SK-N-SH (cell line): Measurements from ENCODE around the gene HLA-DPB1. TPM values are rescaled to one million over a fixed set of nuclear protein-coding genes. Genes with fewer than 3 reads are reported as not detected.

Experiments used
- CTCF ChIA-PET: fragments of 300-600, 350-600 bp; formaldehyde crosslinking; extraction: SDS; loops from one replicate; lab custom pipeline; 2021; lab: Yijun Ruan, JAX
- POLR2A ChIA-PET: fragments of 350-600 bp; sonication (Branson Sonifier 250); formaldehyde crosslinking; extraction: SDS; loops from one replicate; lab custom pipeline; 2020; ENCODE audit warnings: antibody characterized with exemption, inconsistent platforms; lab: Yijun Ruan, JAX
- DNase-seq: peaks from one replicate; pipeline ENCODE4 v3.0.0; 2012
- H2AFZ ChIP-seq: fragments of 200-600 bp; sonication (generic); 2 replicates; pipeline ENCODE4 v1.8.1; 2016; ENCODE audit warnings: antibody characterized with exemption, mild to moderate bottlenecking, low read depth
- H3F3A ChIP-seq: fragments of 200-600 bp; sonication (generic); replicated peaks from 2 replicates; pipeline ENCODE3; 2016; ENCODE audit warnings: antibody characterized with exemption, mild to moderate bottlenecking; ENCODE audit not compliant: insufficient read depth
- H3K27ac ChIP-seq, 2 experiments: fragments of 200-500 bp in 1 of 2; fragments of 200-600 bp in 1 of 2; sonication (Bioruptor generic) in 1 of 2; sonication (generic), shearing (Covaris generic) in 1 of 2; 2 replicates each; pipeline versions ENCODE4 v1.5.1 to v1.6.1; 2014 to 2016; ENCODE audit warnings: low read depth in 2 of 2, inconsistent platforms in 1 of 2, low read length in 1 of 2, mild to moderate bottlenecking in 1 of 2, mixed read lengths in 1 of 2
- H3K27me3 ChIP-seq: fragments of 200-600 bp; sonication (generic), shearing (Covaris generic); 2 replicates; pipeline ENCODE4 v1.6.1; 2016; ENCODE audit warnings: mixed run types; ENCODE audit not compliant: insufficient read depth
- H3K36me3 ChIP-seq, 2 experiments: fragments of 200-500 bp in 1 of 2; fragments of 200-600 bp in 1 of 2; sonication (Bioruptor generic) in 1 of 2; sonication (generic) in 1 of 2; replicated peaks in 1 of 2; 2 replicates each; pipeline versions ENCODE3 to v1.5.1; 2014 to 2016; ENCODE audit warnings: low read length in 1 of 2, mild to moderate bottlenecking in 1 of 2; ENCODE audit not compliant: insufficient read depth in 2 of 2, control insufficient read depth in 1 of 2
- H3K4me1 ChIP-seq, 2 experiments: fragments of 200-500 bp in 1 of 2; fragments of 200-600 bp in 1 of 2; sonication (Bioruptor generic) in 1 of 2; sonication (generic), shearing (Covaris generic) in 1 of 2; 2 replicates each; pipeline versions ENCODE4 v1.5.1 to v1.6.1; 2014 to 2016; ENCODE audit warnings: low read depth in 1 of 2, low read length in 1 of 2, mixed run types in 1 of 2; ENCODE audit not compliant: insufficient read depth in 2 of 2, control insufficient read depth in 1 of 2
- H3K4me2 ChIP-seq: fragments of 200-600 bp; sonication (generic), shearing (Covaris generic); 2 replicates; pipeline ENCODE4 v1.6.1; 2017; ENCODE audit warnings: mixed run types
- H3K4me3 ChIP-seq, 2 experiments: fragments of 200-500 bp in 1 of 2; fragments of 200-600 bp in 1 of 2; sonication (Bioruptor generic) in 1 of 2; sonication (generic), shearing (Covaris generic) in 1 of 2; 2 replicates each; pipeline versions ENCODE4 v1.5.1 to v1.8.1; 2014 to 2016; ENCODE audit warnings: low read depth in 2 of 2, inconsistent platforms in 1 of 2, low read length in 1 of 2, mild to moderate bottlenecking in 1 of 2, mixed read lengths in 1 of 2, moderate library complexity in 1 of 2
- H3K79me2 ChIP-seq: fragments of 200-600 bp; sonication (generic); 2 replicates; pipeline ENCODE4 v1.8.1; 2017; ENCODE audit warnings: mild to moderate bottlenecking; ENCODE audit not compliant: insufficient read depth
- H3K9ac ChIP-seq: fragments of 200-600 bp; sonication (generic); 2 replicates; pipeline ENCODE4 v1.6.1; 2017; ENCODE audit warnings: mixed run types
- H3K9me2 ChIP-seq: fragments of 200-600 bp; sonication (generic); 2 replicates; pipeline ENCODE4 v1.6.1; 2017; ENCODE audit warnings: mixed run types
- H3K9me3 ChIP-seq: fragments of 200-600 bp; sonication (generic); 2 replicates; pipeline ENCODE4 v1.6.1; 2017; ENCODE audit warnings: mixed run types, mild to moderate bottlenecking, moderate library complexity
- H4K20me1 ChIP-seq: fragments of 200-600 bp; sonication (generic); 2 replicates; pipeline ENCODE4 v1.6.1; 2017; ENCODE audit warnings: mild to moderate bottlenecking, mixed run types; ENCODE audit not compliant: insufficient read depth
- CHD2 ChIP-seq: fragments of 150-350 bp; IDR thresholded peaks from 2 replicates; pipeline ENCODE4 v1.6.1; 2018; ENCODE audit warnings: low read length; ENCODE audit not compliant: partially characterized antibody
- ELF1 ChIP-seq: IDR thresholded peaks from 2 replicates; pipeline ENCODE4 v1.4.0; 2012
- FOSL2 ChIP-seq: IDR thresholded peaks from 2 replicates; pipeline ENCODE4 v1.4.0; 2012; ENCODE audit warnings: low read depth, mild to moderate bottlenecking, moderate library complexity, borderline replicate concordance
- FOXM1 ChIP-seq: IDR thresholded peaks from 2 replicates; pipeline ENCODE4 v1.4.0; 2012; ENCODE audit warnings: low read depth, mild to moderate bottlenecking
- GATA2 ChIP-seq: sonication (generic); formaldehyde crosslinking; IDR thresholded peaks from 2 replicates; pipeline ENCODE4 v1.5.0; 2020; ENCODE audit warnings: mild to moderate bottlenecking, missing genetic modification reagents
- JUND ChIP-seq: IDR thresholded peaks from 2 replicates; pipeline ENCODE4 v1.4.0; 2012
- MXI1 ChIP-seq: IDR thresholded peaks from 2 replicates; pipeline ENCODE4 v1.6.1; 2012; ENCODE audit warnings: mild to moderate bottlenecking, low read depth, low read length, improper control_type of control experiment
- NFIC ChIP-seq: IDR thresholded peaks from 2 replicates; pipeline ENCODE4 v1.4.0; 2012; ENCODE audit warnings: borderline replicate concordance
- NRF1 ChIP-seq: IDR thresholded peaks from 2 replicates; pipeline ENCODE4 v1.6.1; 2012; ENCODE audit warnings: low read depth, mild to moderate bottlenecking, low read length
- RXRA ChIP-seq: IDR thresholded peaks from 2 replicates; pipeline ENCODE4 v1.4.0; 2012; ENCODE audit warnings: low read depth, mild to moderate bottlenecking, borderline replicate concordance
- SMC3 ChIP-seq: IDR thresholded peaks from 2 replicates; pipeline ENCODE4 v1.6.1; 2012; ENCODE audit warnings: low read depth, low read length, improper control_type of control experiment
- TEAD4 ChIP-seq: IDR thresholded peaks from 2 replicates; pipeline ENCODE4 v1.4.0; 2012; ENCODE audit warnings: mild to moderate bottlenecking, borderline replicate concordance; ENCODE audit not compliant: insufficient read depth
- WGBS: methylation state at CpG from one replicate; pipeline ENCODE4 v1.1.6; 2017; ENCODE audit warnings: low lambda C conversion rate; 5-methylcytosine and 5-hydroxymethylcytosine counted together
- polyA plus RNA-seq, 3 experiments: library from polyadenylated mRNA; depleted of rRNA; stranded (reverse); fragments of >200 nt; gene quantifications; 2 replicates each; pipeline ENCODE4 v1.2.3, GENCODE V29; 2012
- TF ChIP-seq, protein P1 (sequence below): IDR thresholded peaks from 2 replicates; pipeline ENCODE4 v1.4.0; 2012; ENCODE audit warnings: low read depth, borderline replicate concordance
- TF ChIP-seq, protein P2 (sequence below): IDR thresholded peaks from 2 replicates; pipeline ENCODE4 v1.4.0; 2012; ENCODE audit warnings: low read depth
- TF ChIP-seq, protein P3 (sequence below): IDR thresholded peaks from 2 replicates; pipeline ENCODE4; 2012
- TF ChIP-seq, protein P4 (sequence below): IDR thresholded peaks from 2 replicates; pipeline ENCODE4 v1.4.0; 2012; ENCODE audit warnings: low read depth, borderline replicate concordance
- TF ChIP-seq, protein P5 (sequence below): IDR thresholded peaks from 2 replicates; pipeline ENCODE4 v1.6.1; 2012; ENCODE audit warnings: mild to moderate bottlenecking, low read depth, low read length, moderate library complexity

HLA-DPB1 gene
- polyA plus RNA-seq, 1 of the 3 experiments (the other 2 are of a cell fraction) = 2.0 TPM

DNA sequence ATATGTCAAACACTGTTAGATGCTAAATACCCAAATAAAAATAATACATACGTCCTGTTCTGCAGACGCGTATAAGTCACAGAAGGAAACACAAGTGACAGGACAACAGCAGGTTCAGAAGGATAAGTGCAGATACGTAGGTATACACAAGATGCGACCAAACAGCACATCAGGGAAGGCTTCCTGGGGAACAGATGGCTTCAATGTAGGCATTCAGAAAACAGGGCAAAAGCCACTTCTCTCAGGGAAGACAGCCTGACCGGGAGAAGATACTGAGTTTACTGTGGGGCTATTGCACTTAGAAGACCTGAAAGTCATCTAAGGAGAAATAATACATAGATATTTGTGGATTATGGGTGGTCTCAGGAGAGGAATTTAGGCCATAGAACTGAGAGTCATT lies 4.2 kb upstream of the HLA-DPB1 start:
- Histone ChIP-seq H3F3A (no peaks in the 10 kb centered on the region), H3K79me2 (no peaks in the 10 kb centered on the region)
- POLR2A ChIA-PET = no interaction called here
- TF ChIP-seq, protein P1, sequence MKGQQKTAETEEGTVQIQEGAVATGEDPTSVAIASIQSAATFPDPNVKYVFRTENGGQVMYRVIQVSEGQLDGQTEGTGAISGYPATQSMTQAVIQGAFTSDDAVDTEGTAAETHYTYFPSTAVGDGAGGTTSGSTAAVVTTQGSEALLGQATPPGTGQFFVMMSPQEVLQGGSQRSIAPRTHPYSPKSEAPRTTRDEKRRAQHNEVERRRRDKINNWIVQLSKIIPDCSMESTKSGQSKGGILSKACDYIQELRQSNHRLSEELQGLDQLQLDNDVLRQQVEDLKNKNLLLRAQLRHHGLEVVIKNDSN = no peak
- no peak for TF ChIP-seq CHD2
- TF ChIP-seq FOXM1 = no peak
- TF ChIP-seq, protein P2, sequence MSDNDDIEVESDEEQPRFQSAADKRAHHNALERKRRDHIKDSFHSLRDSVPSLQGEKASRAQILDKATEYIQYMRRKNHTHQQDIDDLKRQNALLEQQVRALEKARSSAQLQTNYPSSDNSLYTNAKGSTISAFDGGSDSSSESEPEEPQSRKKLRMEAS = no peak
- TF ChIP-seq, protein P3, sequence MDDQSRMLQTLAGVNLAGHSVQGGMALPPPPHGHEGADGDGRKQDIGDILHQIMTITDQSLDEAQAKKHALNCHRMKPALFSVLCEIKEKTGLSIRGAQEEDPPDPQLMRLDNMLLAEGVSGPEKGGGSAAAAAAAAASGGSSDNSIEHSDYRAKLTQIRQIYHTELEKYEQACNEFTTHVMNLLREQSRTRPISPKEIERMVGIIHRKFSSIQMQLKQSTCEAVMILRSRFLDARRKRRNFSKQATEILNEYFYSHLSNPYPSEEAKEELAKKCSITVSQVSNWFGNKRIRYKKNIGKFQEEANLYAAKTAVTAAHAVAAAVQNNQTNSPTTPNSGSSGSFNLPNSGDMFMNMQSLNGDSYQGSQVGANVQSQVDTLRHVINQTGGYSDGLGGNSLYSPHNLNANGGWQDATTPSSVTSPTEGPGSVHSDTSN = no peak
- no peak for TF ChIP-seq SMC3
- TF ChIP-seq FOSL2 = no peak
- TF ChIP-seq, protein P4, sequence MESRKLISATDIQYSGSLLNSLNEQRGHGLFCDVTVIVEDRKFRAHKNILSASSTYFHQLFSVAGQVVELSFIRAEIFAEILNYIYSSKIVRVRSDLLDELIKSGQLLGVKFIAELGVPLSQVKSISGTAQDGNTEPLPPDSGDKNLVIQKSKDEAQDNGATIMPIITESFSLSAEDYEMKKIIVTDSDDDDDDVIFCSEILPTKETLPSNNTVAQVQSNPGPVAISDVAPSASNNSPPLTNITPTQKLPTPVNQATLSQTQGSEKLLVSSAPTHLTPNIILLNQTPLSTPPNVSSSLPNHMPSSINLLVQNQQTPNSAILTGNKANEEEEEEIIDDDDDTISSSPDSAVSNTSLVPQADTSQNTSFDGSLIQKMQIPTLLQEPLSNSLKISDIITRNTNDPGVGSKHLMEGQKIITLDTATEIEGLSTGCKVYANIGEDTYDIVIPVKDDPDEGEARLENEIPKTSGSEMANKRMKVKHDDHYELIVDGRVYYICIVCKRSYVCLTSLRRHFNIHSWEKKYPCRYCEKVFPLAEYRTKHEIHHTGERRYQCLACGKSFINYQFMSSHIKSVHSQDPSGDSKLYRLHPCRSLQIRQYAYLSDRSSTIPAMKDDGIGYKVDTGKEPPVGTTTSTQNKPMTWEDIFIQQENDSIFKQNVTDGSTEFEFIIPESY = no peak
- TF ChIP-seq GATA2 (CRISPR knock-in tag) = no peak
- TF ChIP-seq MXI1 = no peak
- no peak for TF ChIP-seq JUND
- no peak for TF ChIP-seq NRF1
- no peak for TF ChIP-seq ELF1
- no peak for TF ChIP-seq RXRA
- TF ChIP-seq TEAD4 = no peak
- no peak for TF ChIP-seq NFIC
- TF ChIP-seq, protein P5, sequence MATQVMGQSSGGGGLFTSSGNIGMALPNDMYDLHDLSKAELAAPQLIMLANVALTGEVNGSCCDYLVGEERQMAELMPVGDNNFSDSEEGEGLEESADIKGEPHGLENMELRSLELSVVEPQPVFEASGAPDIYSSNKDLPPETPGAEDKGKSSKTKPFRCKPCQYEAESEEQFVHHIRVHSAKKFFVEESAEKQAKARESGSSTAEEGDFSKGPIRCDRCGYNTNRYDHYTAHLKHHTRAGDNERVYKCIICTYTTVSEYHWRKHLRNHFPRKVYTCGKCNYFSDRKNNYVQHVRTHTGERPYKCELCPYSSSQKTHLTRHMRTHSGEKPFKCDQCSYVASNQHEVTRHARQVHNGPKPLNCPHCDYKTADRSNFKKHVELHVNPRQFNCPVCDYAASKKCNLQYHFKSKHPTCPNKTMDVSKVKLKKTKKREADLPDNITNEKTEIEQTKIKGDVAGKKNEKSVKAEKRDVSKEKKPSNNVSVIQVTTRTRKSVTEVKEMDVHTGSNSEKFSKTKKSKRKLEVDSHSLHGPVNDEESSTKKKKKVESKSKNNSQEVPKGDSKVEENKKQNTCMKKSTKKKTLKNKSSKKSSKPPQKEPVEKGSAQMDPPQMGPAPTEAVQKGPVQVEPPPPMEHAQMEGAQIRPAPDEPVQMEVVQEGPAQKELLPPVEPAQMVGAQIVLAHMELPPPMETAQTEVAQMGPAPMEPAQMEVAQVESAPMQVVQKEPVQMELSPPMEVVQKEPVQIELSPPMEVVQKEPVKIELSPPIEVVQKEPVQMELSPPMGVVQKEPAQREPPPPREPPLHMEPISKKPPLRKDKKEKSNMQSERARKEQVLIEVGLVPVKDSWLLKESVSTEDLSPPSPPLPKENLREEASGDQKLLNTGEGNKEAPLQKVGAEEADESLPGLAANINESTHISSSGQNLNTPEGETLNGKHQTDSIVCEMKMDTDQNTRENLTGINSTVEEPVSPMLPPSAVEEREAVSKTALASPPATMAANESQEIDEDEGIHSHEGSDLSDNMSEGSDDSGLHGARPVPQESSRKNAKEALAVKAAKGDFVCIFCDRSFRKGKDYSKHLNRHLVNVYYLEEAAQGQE = no peak
- TF ChIP-seq, all 33 proteins: peak for 0
- Histone ChIP-seq H3K9me2 (no peaks in the 10 kb centered on the region), H3K9ac (no peak overlapping the region), H3K36me3 (no peaks in the 10 kb centered on the region), H3K27ac (no peak overlapping the region), H2AFZ (no peak overlapping the region), H3K4me2 (no peak overlapping the region), H3K9me3 (no peaks in the 10 kb centered on the region), H4K20me1 (no peaks in the 10 kb centered on the region), H3K4me3 (no peak overlapping the region), H3K4me1 (peaks cover 0 to 3% of the 10 kb centered on the region in 2 experiments; a peak in 1 of 4 replicates), H3K27me3 (peaks cover 14% of the 10 kb centered on the region)
- 9% methylated on average over 6 of the region's 6 CpGs for WGBS
- DNase-seq = no peak
- CTCF ChIA-PET = no interaction called here
